ENCODE results near the gene U2AF2.

Gene U2AF2

DNA sequence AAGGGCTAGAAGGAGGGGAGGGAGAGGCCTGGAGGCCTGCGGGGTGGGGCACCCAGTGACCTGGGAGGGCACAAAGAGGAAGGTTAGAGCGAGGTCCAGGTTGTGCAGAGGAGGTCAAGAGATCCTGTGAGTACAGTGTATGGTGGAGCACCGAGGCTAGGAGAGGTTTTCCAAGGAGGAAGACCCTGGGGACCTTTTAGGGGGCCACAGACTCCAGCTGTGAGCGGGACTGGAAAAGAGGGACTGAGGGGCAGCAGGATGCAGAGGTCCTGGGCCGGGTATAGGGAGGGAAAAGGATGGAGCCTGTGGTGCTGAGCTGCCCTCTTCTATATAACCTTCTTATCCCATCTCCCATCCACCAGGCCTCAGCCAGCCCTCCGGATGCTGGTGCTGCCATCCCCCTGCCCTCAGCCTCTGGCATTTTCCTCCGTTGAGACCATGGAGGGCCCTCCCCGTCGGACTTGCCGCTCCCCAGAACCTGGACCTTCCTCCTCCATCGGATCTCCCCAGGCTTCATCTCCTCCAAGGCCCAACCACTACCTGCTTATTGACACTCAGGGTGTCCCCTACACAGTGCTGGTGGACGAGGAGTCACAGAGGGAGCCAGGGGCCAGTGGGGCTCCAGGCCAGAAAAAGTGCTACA, 10.5 kb upstream of the U2AF2 start:
- DNase-seq, result no peak

GRCh38 chr19:55644842-55645511, 9.9 kb upstream of the U2AF2 start:
- no peak for DNase-seq

DNA sequence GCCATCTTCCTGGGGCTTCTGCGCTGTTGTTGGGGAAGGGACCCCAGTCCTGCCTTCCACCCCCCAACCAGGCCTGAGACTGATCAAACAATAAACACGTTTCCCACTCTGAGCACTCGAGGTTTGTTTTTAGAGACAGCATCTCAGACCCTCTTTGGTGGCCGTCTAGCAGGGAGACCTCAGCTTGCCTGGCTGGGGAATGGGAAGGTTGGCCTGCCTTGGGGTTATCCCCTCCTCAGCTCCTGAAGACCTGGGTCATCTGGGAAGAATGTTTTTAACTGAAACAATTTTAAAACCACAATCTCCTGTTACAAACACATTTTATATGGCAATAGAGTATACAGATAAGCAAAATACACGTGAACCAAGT, 9.3 kb upstream of the U2AF2 start:
- DNase-seq, result no peak

DNA sequence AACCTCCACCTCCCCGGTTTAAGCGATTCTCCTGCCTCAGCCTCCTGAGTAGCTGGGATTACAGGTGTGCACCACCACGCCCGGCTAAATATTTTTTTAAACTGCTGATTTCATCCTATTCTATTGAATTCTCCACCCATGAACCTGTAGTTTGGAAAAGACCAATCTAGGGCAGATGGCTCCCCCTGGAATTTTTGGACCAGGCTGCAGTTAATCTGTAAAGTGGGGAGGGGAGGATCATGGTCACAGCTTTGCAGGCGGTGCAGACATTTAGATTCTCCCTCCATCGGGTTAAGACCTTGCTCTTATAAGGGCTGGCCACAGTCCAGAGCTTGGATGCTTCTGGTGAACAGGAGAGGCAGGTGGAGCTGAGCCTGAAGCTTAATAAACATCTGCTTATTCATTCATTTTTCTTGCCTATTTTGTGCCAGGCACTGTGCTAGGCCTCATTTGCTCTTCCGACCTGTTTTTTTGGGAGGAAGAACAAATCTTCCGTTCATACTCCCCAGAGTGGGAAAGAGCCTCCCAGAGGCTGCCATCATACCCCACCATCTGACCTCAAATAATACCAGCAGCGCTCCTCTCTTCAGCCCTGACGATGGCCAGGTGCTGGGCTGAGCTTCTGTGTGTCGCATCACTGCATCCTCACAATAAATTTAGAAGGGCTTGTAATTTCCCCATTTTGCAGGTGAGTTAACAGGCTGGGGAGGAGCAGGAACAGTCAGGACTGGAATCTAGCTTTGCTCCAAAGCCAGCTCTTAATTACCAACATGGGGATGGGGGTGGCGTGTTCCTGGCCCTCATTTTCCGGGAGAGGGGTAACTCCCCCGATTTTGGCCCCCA, 7.7 kb upstream of the U2AF2 start:
- no peak for DNase-seq

GRCh38 chr19:55647732-55648584, 6.9 kb upstream of the U2AF2 start, which contains the start of gene CCDC106:
CCDC106 (plus strand) TSS chr19:55648212; CDS start chr19:55649047, 835 bp downstream.
- DNase-seq, result peak; percentile 67

DNA sequence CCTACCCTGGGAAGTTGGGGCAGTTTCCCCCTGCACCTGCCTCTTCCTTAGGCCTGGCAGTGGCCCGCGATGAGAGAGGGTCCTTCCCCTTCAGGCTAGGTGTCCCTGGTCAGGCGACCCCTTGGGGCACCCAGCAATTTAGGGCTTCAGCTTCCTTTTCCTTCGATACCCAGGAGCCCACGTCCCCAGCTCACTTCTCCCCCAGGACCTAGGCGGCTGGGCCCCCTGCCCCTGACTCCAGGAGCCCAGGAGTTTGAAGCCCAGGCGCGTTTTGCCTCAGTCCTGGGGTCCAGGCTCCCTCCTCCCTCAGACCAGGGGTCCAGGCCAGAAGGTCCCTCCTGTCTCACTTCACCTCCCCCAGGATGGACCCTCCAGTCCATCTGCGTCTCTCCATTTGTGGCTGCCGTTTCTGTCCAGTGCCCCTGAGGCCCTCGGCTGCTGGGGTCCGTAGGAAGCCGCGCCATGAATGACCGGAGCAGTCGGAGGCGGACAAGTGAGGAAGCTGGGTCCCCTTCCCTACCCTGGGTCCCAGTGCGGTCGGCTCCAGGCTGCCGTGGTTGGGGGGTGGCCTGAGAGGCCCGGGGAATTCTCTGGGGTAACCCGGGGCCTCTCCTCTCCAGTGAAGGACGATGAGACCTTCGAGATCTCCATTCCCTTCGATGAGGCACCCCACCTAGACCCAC, 6.1 kb upstream of the U2AF2 start:
- DNase-seq, result no peak

- no peak for DNase-seq
Observed at GRCh38 chr19:55649268-55650125, 5.3 kb upstream of the U2AF2 start.

DNA sequence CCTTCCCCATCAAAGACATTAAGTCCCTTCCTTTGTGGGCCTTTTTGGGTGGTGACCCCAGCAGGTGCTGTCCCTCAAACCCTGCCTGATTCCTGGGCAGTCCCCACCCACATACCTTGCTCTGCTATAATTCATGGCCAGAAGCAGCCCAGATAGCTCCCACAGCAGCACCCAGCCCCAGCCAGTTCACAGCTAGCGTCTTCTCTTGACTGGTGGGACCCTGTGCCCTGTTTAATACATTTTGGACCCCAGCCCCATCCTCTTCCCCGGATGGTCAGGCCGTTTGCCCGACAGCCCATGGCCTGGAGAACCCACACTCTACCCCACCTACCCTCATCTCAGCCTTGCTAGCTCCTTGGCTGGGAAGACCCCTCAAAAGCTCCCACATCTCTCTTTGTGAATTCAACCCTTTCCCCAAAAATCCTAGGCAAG, 4.7 kb upstream of the U2AF2 start:
- no peak for DNase-seq

- DNase-seq, result no peak
Observed at GRCh38 chr19:55650602-55651230, 4.1 kb upstream of the U2AF2 start.

- DNase-seq, result no peak
Observed at GRCh38 chr19:55651236-55651635, 3.6 kb upstream of the U2AF2 start.

- DNase-seq, result no peak
Observed at GRCh38 chr19:55652311-55653128, 2.3 kb upstream of the U2AF2 start.

GRCh38 chr19:55653651-55654322, 1.0 kb upstream of the U2AF2 start:
- peak; percentile 96 for DNase-seq

GRCh38 chr19:55654323-55654867, 440 bp upstream of the U2AF2 start:
- DNase-seq, result peak; percentile 98

DNA sequence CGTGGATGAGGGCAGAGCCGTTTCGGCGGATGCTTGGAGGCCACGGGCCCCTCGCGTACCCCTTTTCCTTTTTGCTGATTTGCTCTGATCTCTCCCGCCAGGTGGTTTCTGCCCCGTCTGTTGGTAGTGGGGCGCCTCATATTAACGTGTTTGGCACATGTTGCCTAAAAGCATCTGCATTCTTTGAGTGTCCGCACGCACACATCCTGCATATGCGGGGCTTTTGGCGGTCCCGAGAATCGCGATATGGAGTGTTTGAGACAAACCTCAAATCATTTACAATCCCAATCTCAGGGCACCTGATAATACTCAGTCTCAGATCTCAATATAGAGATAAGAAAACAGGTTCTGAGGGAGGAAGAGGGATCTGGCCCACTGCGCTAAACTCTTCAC, 809 bp downstream of the U2AF2 start:
- no peak for DNase-seq

DNA sequence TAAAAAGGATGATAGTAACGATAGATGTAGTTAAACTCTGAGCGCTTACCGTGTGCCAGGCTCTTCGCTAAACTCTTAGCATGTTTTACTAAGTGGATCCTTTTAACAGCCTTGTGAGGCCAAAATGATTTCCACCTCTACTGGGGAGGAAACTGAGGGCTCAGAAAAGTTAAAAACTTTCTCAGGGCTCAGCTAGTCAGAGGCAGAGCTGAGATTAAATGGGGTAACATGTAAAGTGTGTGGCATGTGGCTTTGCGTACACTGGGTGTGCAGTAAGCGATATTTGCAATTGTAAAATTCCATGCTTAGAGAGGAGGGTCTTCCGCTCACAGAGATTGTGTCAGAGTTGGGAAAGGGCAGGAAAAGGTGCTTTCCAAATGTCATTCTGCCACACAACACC, 1.7 kb downstream of the U2AF2 start:
- DNase-seq, result no peak

- DNase-seq, result no peak
Observed at GRCh38 chr19:55656988-55657747, 2.3 kb downstream of the U2AF2 start.

- no peak for DNase-seq
Observed at GRCh38 chr19:55658846-55659459, 4.1 kb downstream of the U2AF2 start.

DNA sequence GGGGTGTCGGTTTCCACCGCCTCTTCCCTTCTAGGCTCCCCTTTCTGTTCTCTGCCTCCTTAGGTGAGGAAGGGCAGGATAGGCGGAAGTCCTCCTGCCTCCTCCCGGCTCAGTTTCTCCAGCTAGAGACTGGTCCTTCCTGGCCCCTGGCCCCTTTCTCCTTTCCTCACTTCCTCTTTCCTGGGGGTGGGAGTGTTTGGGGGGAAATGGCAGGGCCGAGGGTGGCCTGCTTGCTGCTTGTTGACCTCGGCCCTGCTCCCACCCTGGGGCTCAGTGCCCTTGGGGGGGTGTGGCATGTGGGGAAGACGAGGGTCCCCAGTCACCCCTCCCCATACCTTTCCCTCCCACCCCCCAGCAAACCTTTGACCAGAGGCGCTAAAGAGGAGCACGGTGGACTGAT, 5.0 kb downstream of the U2AF2 start:
- no peak for DNase-seq
